K562 (cell line): Measurements from ENCODE around the gene AIFM1. TPM values are rescaled to one million over a fixed set of nuclear protein-coding genes. Genes with fewer than 3 reads are reported as not detected.
A peak's percentile ranks its signal among the peaks of the same experiment; 100 is the strongest.

Experiments used
- BCL6 ChIP-seq: fragments of 250-450 bp; sonication (Bioruptor Pico); IDR thresholded peaks from 2 replicates; pipeline ENCODE4 v1.4.0; 2020
- CBX2 ChIP-seq: fragments of 200-600 bp; sonication (generic); IDR thresholded peaks from one replicate; pipeline ENCODE4 v1.6.1; 2012; ENCODE audit warnings: mild to moderate bottlenecking, low read length, inconsistent platforms; ENCODE audit not compliant: insufficient read depth, poor library complexity, severe bottlenecking
- CREBBP ChIP-seq: IDR thresholded peaks from one replicate; pipeline ENCODE4 v1.6.1; 2012; ENCODE audit warnings: low read depth, mild to moderate bottlenecking, control low read depth, inconsistent platforms, low read length
- CTBP1 ChIP-seq: fragments of 450-650 bp; IDR thresholded peaks from 2 replicates; pipeline ENCODE4 v1.6.1; 2016; ENCODE audit warnings: borderline replicate concordance
- EHMT2 ChIP-seq: fragments of 450-650 bp; IDR thresholded peaks from 2 replicates; pipeline ENCODE4 v1.6.1; 2018; ENCODE audit warnings: antibody characterized with exemption
- FOXA1 ChIP-seq: fragments of 450-650 bp; IDR thresholded peaks from 2 replicates; pipeline ENCODE4 v1.6.1; 2016; ENCODE audit warnings: mild to moderate bottlenecking, borderline replicate concordance
- GTF2A2 ChIP-seq: IDR thresholded peaks from 2 replicates; pipeline ENCODE4 v1.6.1; 2016; ENCODE audit warnings: mild to moderate bottlenecking, missing genetic modification characterization, missing compliant biosample characterization
- HDAC8 ChIP-seq: fragments of 450-650 bp; IDR thresholded peaks from 2 replicates; pipeline ENCODE4 v1.6.1; 2016; ENCODE audit warnings: mild to moderate bottlenecking, missing genetic modification characterization, moderate library complexity, missing compliant biosample characterization
- POU5F1 ChIP-seq: fragments of 150-350 bp; IDR thresholded peaks from 2 replicates; pipeline ENCODE4 v1.6.1; 2014; ENCODE audit warnings: borderline replicate concordance, low read length, low read depth, mild to moderate bottlenecking; ENCODE audit not compliant: partially characterized antibody
- RBM34 ChIP-seq: fragments of 200-400 bp; formaldehyde crosslinking; IDR thresholded peaks from 2 replicates; pipeline ENCODE4 v1.6.1; 2018; ENCODE audit warnings: low read length, borderline replicate concordance; ENCODE audit not compliant: insufficient read depth
- U2AF1 ChIP-seq: fragments of 200-400 bp; formaldehyde crosslinking; optimal IDR thresholded peaks from 2 replicates; pipeline ENCODE3; 2017; ENCODE audit warnings: mild to moderate bottlenecking, low read depth, low read length, moderate library complexity
- ZBTB17 ChIP-seq: fragments of 450-650 bp; formaldehyde crosslinking; IDR thresholded peaks from 2 replicates; pipeline ENCODE4 v1.4.0; 2020; ENCODE audit warnings: mild to moderate bottlenecking
- ZNF431 ChIP-seq: sonication (generic); formaldehyde crosslinking; IDR thresholded peaks from 2 replicates; pipeline ENCODE4 v1.8.0; 2022; ENCODE audit warnings: mild to moderate bottlenecking, missing genetic modification reagents
- ZNF764 ChIP-seq: fragments of 250-450 bp; sonication (Bioruptor Pico); IDR thresholded peaks from 2 replicates; pipeline ENCODE4 v1.4.0; 2020; ENCODE audit warnings: low read depth, mild to moderate bottlenecking, moderate library complexity
- polyA plus RNA-seq, 8 experiments: library from polyadenylated mRNA; depleted of rRNA in 4 of 8; stranded (reverse) in 5 of 8; unstranded in 3 of 8; fragments of >200 nt; fragmentation: Nextera tagmentation in 2 of 8; fragmentation: Illumina TruSeq in 1 of 8; extraction: Ambion mirVana in 2 of 8; extraction: Trizol in 1 of 8; gene quantifications; 2 replicates each; pipeline versions ENCODE4 v1.2.1 to v1.2.3, GENCODE V29; 2011 to 2014; ENCODE audit warnings: inconsistent platforms in 1 of 8, missing spikeins in 1 of 8
- total RNA-seq, 7 experiments: library from RNA; depleted of rRNA in 6 of 7; stranded (reverse); fragments of >200 nt in 6 of 7; fragmentation: Illumina TruSeq in 2 of 7; extraction: Trizol in 2 of 7; gene quantifications; 2 replicates each; pipeline versions ENCODE4 v1.2.1 to v1.2.3, GENCODE V29; 2011 to 2021; ENCODE audit warnings: low replicate concordance in 1 of 7
- TF ChIP-seq, protein P1 (sequence below): fragments of 150-350 bp; conservative IDR thresholded peaks from 2 replicates; pipeline ENCODE4 v1.6.1; 2014; ENCODE audit warnings: low read length
- TF ChIP-seq, protein P2 (sequence below): fragments of 250-450 bp; sonication (Bioruptor Pico); IDR thresholded peaks from 2 replicates; pipeline ENCODE4 v1.9.0; 2021; ENCODE audit warnings: mild to moderate bottlenecking
- TF ChIP-seq, protein P3 (sequence below): fragments of 250-450 bp; sonication (Bioruptor Pico); IDR thresholded peaks from 2 replicates; pipeline ENCODE4 v1.8.0; 2022; ENCODE audit warnings: moderate library complexity, mild to moderate bottlenecking, inconsistent platforms
- TF ChIP-seq, protein P4 (sequence below): fragments of 250-450 bp; sonication (Bioruptor Pico); IDR thresholded peaks from 2 replicates; pipeline ENCODE4 v1.4.0; 2020; ENCODE audit warnings: mild to moderate bottlenecking, moderate library complexity
- TF ChIP-seq, protein P5 (sequence below), 2 experiments: fragments of 450-650 bp in 1 of 2; sonication (generic) in 1 of 2; formaldehyde crosslinking in 1 of 2; IDR thresholded peaks in 1 of 2; conservative IDR thresholded peaks in 1 of 2; 2 replicates each; pipeline versions ENCODE4 v1.6.1 to v1.8.1; 2016 to 2023; ENCODE audit warnings: mild to moderate bottlenecking in 2 of 2, moderate library complexity in 2 of 2, inconsistent platforms in 1 of 2, missing genetic modification reagents in 1 of 2
- TF ChIP-seq, protein P6 (sequence below): fragments of 250-450 bp; sonication (Bioruptor Pico); IDR thresholded peaks from 2 replicates; pipeline ENCODE4 v1.8.0; 2022; ENCODE audit warnings: moderate library complexity, mild to moderate bottlenecking, inconsistent platforms

The AIFM1 gene
- total and polyA plus RNA-seq, 9 of the 15 experiments (the other 6 are each of a cell fraction or from before 2014, with no cell fraction given): 51.0 to 117 (median 91.2) TPM

DNA sequence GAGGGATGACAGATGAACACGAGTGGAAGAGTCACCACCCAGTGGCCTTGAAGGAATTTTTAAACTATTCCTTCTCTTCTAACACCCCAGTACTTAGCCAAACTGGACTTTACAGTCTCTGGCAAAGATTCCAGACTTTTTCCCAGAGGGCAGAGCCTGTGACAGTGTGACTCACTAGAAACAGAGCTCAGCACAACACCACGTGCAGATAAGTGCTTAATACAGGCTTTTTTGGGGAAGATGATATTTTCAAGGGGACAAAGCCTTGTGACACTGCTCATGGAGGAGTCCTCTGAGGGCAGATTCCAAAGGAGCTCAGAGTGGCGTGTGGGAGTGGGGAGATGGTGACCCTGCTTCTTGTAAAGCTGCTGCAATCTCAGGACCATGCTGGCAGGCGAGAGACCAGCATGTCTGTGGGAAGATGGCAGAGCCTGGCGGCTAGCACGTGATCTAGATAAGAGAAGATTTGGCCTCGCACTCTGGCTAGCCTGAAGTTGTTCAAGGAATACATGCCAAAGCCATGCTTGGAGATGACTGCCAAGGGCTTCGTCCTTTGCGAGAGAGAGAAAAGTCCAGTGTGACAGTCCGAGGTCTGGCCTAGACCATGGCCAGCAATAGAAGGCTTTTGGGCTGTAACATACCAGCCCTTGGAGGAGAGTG lies 8.5 kb upstream of the AIFM1 start (continued):
- TF ChIP-seq, protein P1, sequence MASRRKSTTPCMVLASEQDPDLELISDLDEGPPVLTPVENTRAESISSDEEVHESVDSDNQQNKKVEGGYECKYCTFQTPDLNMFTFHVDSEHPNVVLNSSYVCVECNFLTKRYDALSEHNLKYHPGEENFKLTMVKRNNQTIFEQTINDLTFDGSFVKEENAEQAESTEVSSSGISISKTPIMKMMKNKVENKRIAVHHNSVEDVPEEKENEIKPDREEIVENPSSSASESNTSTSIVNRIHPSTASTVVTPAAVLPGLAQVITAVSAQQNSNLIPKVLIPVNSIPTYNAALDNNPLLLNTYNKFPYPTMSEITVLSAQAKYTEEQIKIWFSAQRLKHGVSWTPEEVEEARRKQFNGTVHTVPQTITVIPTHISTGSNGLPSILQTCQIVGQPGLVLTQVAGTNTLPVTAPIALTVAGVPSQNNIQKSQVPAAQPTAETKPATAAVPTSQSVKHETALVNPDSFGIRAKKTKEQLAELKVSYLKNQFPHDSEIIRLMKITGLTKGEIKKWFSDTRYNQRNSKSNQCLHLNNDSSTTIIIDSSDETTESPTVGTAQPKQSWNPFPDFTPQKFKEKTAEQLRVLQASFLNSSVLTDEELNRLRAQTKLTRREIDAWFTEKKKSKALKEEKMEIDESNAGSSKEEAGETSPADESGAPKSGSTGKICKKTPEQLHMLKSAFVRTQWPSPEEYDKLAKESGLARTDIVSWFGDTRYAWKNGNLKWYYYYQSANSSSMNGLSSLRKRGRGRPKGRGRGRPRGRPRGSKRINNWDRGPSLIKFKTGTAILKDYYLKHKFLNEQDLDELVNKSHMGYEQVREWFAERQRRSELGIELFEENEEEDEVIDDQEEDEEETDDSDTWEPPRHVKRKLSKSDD: no peak
- TF ChIP-seq, protein P2, sequence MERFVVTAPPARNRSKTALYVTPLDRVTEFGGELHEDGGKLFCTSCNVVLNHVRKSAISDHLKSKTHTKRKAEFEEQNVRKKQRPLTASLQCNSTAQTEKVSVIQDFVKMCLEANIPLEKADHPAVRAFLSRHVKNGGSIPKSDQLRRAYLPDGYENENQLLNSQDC (CRISPR knock-in tag): no peak
- TF ChIP-seq, protein P3, sequence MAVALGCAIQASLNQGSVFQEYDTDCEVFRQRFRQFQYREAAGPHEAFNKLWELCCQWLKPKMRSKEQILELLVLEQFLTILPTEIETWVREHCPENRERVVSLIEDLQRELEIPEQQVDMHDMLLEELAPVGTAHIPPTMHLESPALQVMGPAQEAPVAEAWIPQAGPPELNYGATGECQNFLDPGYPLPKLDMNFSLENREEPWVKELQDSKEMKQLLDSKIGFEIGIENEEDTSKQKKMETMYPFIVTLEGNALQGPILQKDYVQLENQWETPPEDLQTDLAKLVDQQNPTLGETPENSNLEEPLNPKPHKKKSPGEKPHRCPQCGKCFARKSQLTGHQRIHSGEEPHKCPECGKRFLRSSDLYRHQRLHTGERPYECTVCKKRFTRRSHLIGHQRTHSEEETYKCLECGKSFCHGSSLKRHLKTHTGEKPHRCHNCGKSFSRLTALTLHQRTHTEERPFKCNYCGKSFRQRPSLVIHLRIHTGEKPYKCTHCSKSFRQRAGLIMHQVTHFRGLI (CRISPR knock-in tag): 0 out of 2 replicates have a peak, but pooled peaks have one; percentile 38
- TF ChIP-seq FOXA1 (no peak), ZNF431 (CRISPR knock-in tag) (no peak), CBX2 (no peak), ZBTB17 (CRISPR knock-in tag) (peak; percentile 56; the same call in 1 of the 2 replicates), GTF2A2 (tag) (0 out of 2 replicates have a peak, but pooled peaks have one; percentile 46), BCL6 (CRISPR knock-in tag) (no peak), ZNF764 (CRISPR knock-in tag) (no peak), CREBBP (no peak), RBM34 (no peak), EHMT2 (no peak), U2AF1 (no peak), CTBP1 (no peak), HDAC8 (tag) (0 out of 2 replicates have a peak, but pooled peaks have one; percentile 42), POU5F1 (no peak)
- TF ChIP-seq, protein P4, sequence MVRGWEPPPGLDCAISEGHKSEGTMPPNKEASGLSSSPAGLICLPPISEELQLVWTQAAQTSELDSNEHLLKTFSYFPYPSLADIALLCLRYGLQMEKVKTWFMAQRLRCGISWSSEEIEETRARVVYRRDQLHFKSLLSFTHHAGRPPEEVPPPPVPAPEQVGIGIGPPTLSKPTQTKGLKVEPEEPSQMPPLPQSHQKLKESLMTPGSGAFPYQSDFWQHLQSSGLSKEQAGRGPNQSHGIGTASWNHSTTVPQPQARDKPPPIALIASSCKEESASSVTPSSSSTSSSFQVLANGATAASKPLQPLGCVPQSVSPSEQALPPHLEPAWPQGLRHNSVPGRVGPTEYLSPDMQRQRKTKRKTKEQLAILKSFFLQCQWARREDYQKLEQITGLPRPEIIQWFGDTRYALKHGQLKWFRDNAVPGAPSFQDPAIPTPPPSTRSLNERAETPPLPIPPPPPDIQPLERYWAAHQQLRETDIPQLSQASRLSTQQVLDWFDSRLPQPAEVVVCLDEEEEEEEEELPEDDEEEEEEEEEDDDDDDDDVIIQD (CRISPR knock-in tag): no peak
- TF ChIP-seq, protein P5, sequence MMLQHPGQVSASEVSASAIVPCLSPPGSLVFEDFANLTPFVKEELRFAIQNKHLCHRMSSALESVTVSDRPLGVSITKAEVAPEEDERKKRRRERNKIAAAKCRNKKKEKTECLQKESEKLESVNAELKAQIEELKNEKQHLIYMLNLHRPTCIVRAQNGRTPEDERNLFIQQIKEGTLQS (IDR thresholded peaks at IDR 0.05): 0 out of 2 replicates have a peak, but pooled peaks have one; percentile 17
- TF ChIP-seq, protein P5 (CRISPR knock-in tag; conservative IDR thresholded peaks at IDR 0.05): no peak
- TF ChIP-seq, protein P6, sequence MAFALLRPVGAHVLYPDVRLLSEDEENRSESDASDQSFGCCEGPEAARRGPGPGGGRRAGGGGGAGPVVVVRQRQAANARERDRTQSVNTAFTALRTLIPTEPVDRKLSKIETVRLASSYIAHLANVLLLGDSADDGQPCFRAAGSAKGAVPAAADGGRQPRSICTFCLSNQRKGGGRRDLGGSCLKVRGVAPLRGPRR (CRISPR knock-in tag): 0 out of 2 replicates have a peak, but pooled peaks have one; percentile 27
